GM18868 (cell line): Measurements from ENCODE around the gene MMRN2.
"Not testable (repeated sequence)": the region's sequence is repeated elsewhere in the genome, so short reads cannot be mapped to it uniquely, and the experiment has no call there.

Experiments used
- ATAC-seq: cut with Tn5 transposase; IDR thresholded peaks from one replicate; pipeline ENCODE4 v1.9.1; 2021; ENCODE audit warnings: mild to moderate bottlenecking, moderate library complexity; ENCODE audit not compliant: unreplicated experiment

MMRN2 gene

DNA sequence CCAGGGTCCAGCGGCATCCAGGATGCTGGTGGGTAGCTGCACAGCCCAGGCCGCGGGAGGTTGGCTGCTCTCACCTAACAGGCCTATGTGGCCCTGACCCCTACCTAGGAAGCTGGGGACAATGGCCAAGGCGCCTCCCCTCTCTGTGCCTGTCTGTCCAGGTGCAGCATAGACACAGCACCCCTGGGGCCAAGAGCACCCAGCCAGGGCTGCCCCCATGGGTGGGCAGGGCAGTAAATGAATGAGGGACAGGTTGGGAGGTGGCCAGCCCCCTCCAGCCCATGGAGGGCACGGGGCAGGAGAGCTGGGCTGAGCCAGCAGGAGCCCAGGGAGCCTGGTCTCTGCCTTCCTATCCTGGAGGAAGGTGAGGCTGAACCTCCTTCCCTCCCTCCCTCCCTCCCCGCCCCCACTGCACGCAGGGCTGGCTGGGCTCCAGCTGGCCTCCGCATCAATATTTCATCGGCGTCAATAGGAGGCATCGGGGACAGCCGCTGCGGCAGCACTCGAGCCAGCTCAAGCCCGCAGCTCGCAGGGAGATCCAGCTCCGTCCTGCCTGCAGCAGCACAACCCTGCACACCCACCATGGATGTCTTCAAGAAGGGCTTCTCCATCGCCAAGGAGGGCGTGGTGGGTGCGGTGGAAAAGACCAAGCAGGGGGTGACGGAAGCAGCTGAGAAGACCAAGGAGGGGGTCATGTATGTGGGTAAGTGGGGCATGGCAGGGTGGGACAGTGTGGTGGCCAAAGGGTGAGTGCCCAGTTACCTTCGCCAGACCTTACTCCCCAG lies 893 bp upstream of the MMRN2 start, which contains the start of gene SNCG:
Gene SNCG (plus strand): TSS at position 484 of the 785 bp plus-strand sequence. CDS start 99 bp downstream, at position 583.
- ATAC-seq, result no peak

GRCh38 chr10:86956848-86957448 lies 467 bp downstream of the MMRN2 start:
- no peak for ATAC-seq

- ATAC-seq, result no peak
These were observed 1.1 kb downstream of the MMRN2 start for GRCh38 chr10:86956195-86956847.

- no peak for ATAC-seq
These were observed 1.8 kb downstream of the MMRN2 start for GRCh38 chr10:86955501-86956194.

DNA sequence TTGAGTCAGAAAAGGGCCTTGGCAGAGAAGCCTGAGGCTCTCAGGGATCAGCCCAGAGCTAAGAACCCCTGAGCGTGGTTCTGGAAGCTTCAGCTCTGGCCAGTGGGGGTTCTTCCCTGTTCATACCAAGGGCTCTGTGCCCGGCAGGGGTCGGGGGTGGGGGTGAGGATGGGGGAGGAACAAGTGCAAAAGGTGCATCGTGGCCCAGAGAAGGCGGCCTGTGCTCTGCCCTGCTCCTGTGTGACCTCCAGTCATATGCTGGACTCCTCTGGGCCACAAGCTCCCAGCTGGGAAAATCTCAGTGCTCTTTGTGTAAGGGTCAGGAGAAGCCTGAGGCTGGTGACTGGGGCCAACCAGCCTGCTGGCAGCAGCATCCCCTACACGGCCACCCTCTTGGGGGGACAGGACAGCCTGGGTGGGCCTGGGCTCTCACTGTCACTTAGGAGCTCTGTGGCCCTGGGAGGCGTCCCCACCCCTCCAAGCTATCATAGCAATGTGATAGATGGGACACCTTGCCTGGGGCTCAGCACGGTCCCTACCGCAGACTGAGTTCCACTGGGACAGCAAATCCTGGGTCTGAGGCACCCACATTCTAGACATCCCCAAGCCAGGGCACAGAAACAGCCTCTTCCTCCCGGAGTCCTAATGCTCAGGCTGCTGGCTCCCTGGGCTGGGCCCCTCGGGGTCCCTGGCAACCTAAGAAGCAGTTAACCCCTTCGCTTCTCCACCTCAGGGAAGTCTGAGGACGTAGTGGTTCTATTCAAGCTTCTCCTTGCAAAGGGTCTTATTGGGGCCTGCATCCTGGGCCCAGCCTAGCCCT lies 2.5 kb downstream of the MMRN2 start:
- ATAC-seq, result no peak

DNA sequence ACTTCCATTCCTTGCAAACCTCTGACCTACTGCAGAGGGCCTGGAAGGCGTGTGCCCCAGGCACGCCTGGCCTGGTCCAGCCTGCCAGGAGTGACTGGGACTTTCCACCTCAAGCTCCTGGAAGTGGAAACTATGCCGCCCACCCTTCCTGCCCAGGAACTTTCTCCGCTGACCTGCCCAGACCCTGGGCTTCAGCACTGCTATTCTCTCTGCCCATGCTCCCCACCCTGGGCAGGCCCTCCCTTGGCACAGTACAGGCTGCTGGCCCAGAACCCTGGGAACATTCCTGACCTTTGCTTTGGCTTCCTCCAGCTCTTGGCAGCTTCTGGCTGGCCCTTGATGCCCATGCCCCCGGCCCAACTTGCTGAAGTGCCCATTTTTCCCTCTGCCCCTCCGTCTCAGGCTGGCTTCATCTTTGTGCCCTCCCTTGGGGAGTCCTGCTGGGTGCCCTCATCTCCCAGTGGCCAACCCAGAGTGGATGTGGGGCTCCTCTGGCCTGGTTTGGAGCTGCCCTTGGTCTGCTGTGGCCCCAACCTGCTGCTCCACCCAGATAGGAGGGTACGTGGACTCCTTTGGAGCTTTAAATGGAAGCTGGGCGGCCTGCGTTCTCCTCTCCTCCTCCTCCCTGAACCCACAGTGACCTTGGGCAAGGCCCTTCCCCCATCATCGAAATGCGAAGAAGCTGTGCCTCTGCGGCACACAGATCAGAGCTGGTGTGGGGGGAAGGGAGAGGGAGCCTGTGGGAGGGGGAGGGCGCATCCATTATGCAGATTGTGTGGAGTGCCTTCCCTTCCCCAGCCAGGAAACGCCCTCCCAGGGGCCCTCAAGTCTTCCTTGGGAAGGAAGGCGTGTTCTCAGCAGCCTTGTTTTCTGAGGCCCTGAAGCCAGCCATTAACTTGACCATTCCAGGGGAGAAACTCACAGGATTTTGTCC lies 3.4 kb downstream of the MMRN2 start:
- ATAC-seq, result no peak

- not testable (repeated sequence) for ATAC-seq
These were observed 4.7 kb downstream of the MMRN2 start for GRCh38 chr10:86952697-86953096.

DNA sequence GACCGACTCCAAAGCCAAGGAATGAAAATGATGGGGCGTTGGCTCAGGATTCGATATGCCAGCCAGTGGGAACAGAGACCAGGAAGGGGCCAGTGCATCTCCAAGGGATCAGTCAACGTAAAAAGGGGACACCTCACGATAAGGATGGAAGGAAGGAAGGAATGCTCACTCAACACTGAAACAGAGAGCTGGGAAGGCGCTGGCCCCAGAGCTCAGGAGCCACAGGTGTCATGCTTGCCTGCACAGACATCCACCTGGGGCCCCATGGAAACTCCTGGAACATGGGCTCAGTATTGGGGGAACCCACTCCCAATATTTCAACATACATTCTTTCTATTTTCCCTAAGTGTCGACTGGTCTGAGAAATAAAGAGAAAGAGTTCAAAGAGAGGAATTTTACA lies 5.3 kb downstream of the MMRN2 start:
- ATAC-seq, result no peak

DNA sequence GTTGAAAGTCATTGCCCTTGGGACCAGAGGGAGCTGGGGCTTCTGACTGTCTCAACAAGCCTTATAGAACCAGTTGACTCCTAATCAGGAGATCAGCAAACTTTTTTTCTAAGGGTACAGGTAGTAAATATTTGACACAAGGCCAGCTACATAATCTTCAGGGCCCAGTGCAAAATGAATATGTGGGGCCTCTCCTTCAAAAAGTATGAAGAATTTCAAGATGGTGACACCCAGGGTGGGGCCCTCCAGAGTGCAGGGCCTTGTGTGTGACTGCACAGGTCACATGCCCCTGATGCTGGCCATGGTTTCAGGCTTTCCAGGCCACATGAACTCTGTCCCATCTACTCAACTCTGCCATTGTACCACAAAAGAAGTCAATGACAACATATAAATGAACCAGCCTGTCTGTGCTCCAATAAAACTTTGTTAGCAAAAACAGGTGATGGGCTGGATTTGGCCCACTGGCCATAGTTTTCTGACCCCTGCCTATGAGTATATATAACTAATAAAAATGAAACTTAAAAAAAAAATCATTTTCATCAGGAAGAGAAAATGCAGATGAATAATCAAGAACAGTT lies 6.1 kb downstream of the MMRN2 start:
- ATAC-seq, result no peak

- no peak for ATAC-seq
These were observed 7.1 kb downstream of the MMRN2 start for GRCh38 chr10:86950349-86950748.

- not testable (repeated sequence) for ATAC-seq
These were observed 9.6 kb downstream of the MMRN2 start for GRCh38 chr10:86947806-86948205.

GRCh38 chr10:86946213-86947155 lies 10.9 kb downstream of the MMRN2 start:
- no peak for ATAC-seq

DNA sequence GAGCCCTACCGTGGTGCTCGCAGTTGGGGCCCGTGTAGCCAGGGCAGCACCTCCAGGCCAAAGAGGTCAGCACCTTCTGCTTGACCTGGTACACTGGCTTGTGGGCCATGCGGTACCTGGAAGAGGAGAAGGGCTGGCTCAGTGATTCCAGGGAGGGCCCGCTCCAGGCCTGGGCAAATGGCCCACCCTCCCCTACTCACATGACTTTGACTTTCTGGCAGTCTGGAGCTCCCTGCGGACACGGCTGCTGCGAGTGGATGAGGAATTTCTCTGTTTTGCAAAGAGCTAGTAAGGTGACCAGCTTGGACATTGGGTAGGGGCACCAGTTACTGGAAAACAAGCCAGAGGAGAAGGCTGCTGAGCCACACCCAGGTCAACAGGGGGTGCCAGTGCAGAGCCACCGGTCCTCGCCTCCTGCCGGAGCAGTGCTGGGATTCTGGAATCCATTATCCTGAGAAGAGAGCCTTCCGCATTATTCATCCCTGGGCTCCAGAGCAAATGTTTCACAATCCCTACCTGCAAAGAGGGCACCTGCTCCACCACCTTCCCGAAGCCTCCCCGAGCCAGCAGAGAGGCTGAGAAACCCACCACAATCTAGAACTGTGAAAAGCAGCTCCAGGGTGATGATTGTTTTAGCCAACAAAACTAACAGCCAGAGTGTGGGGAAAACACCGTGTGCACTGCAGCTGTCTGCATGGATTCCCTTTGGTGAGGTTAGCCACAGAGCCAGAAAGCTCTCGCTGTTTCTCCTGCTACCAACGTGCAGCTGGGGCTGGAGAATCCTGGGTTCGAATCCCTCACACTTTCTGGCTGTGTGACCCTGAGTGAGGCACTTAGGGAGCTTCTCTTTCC lies 11.8 kb downstream of the MMRN2 start:
- ATAC-seq, result no peak

GRCh38 chr10:86944907-86945306 lies 12.5 kb downstream of the MMRN2 start:
- ATAC-seq, result no peak

GRCh38 chr10:86944471-86944870 lies 12.9 kb downstream of the MMRN2 start:
- ATAC-seq, result no peak

- no peak for ATAC-seq
These were observed 13.4 kb downstream of the MMRN2 start for GRCh38 chr10:86944031-86944419.
